SU-DHL-6 (cell line): ENCODE measurements around the gene CATSPER1.

Source experiments
- EZH2phosphoT487 ChIP-seq: fragments of 200-600 bp; sonication (generic), shearing (Covaris generic); conservative IDR thresholded peaks from 2 replicates; pipeline ENCODE4 v1.6.1; 2018; ENCODE audit warnings: mild to moderate bottlenecking, antibody characterized with exemption, low read length, moderate library complexity, mixed read lengths
- TF ChIP-seq, protein P1 (sequence below): fragments of 200-600 bp; sonication (generic); IDR thresholded peaks from one replicate; pipeline ENCODE4 v1.5.1; 2017; ENCODE audit warnings: antibody characterized with exemption, mild to moderate bottlenecking, low read length, moderate library complexity; ENCODE audit not compliant: insufficient read depth, poor library complexity, severe bottlenecking

DNA sequence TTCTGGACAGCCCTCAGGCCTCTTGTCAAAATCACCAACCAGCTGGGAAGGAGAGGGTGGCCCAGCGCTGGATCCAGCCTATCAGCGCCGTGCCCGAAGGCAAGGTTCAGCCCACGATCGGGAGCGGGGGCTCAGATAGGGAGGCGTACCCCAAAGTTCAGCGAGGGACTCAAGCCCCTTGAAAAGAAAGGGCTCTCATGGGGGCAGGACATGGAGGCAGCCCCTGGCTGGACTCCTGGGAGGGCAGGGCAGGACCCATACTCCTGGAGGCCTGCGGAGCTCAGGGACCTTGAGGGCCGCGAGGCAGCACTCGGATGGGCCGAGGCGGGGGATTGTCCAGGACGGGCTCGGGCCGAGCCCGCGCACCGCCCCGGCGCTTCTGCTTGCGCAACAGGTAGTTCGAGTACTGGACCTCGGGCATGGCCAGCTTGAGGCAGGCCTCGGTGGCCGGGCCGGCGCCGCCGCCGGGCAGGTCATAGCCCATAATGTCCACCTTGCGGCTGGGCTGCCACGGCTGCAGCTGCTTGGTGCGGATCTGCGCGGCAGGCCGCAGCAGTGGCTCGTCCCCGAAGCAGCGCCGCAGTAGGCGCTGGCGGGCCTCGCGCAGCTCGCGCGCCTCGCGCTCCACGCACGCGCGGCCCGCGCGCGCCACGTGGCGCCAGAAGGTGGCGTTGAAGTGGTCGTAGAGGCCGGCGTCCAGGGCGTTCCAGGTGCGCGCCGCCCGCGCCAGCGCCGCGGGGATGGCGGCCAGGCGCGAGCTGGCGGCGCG is 16.1 kb upstream of the CATSPER1 start:
- TF ChIP-seq, protein P1, sequence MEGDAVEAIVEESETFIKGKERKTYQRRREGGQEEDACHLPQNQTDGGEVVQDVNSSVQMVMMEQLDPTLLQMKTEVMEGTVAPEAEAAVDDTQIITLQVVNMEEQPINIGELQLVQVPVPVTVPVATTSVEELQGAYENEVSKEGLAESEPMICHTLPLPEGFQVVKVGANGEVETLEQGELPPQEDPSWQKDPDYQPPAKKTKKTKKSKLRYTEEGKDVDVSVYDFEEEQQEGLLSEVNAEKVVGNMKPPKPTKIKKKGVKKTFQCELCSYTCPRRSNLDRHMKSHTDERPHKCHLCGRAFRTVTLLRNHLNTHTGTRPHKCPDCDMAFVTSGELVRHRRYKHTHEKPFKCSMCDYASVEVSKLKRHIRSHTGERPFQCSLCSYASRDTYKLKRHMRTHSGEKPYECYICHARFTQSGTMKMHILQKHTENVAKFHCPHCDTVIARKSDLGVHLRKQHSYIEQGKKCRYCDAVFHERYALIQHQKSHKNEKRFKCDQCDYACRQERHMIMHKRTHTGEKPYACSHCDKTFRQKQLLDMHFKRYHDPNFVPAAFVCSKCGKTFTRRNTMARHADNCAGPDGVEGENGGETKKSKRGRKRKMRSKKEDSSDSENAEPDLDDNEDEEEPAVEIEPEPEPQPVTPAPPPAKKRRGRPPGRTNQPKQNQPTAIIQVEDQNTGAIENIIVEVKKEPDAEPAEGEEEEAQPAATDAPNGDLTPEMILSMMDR, result no peak
- no peak for TF ChIP-seq EZH2phosphoT487
